ENCODE results near the gene ZNF211. TPM values are rescaled to one million over a fixed set of nuclear protein-coding genes. Genes with fewer than 3 reads are reported as not detected.

ZNF211 gene
- polyA plus RNA-seq, 1 donor (not counting 4 experiments of a cell fraction or from before 2014, with no cell fraction given): 15.5 TPM

DNA sequence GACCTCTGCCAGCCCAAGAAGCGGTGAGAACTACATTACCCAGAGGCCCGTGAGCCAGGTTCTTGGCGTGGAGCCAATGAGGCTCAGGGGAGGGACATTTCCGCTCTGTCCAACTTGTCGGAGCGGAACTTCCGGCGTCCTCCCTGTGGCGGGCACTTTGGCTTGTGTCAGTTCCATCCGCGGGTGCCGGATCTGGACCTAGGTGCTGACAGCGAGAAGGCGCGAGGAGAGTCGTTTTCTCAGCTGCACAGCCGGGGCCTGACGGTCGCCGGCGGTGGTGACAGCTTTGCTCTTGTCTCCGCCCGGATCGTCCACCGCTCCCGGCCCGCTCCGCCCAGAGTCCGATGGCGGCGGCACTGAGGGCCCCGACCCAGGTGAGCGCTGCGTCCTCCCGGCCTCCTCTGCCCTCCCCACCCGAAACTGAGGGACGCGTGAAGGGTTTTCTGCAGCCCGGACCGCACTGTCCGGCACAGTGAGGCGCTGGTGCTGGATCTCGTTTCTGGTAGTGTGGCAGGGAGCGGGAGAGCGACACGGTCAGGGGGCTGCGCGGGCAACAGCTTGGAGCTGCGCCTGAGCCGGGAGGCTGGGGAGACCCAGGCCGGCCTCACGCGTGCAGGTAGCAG lies 33.1 kb upstream of the ZNF211 start, which contains the start of gene ZNF530:
ZNF530 (plus strand) TSS at position 125 of the 623 bp plus-strand sequence. CDS start 4,461 bp downstream, outside the sequence.
- peak; percentile 95 for FAIRE-seq
- Histone ChIP-seq H3K4me3 (ENCODE audit: control insufficient read depth in 2 of 3, extremely low read depth in 1 of 3, insufficient read depth in 2 of 3, low read depth in 1 of 3, low read length in 3 of 3) (peak within 1 kb of the TSS; percentile 77 to 87 (median 85)), H3K4me2 (ENCODE audit: control insufficient read depth, extremely low read depth, insufficient read depth, low read depth, low read length) (peak within 1 kb of the TSS; percentile 93), H3K9ac (ENCODE audit: control insufficient read depth, extremely low read depth, insufficient read depth, low read length) (peak within 1 kb of the TSS; percentile 71), H3K4me1 (ENCODE audit: control insufficient read depth, extremely low read depth, insufficient read depth, low read length) (peaks cover 5% of the 10 kb centered on the region), H3K36me3 (ENCODE audit: control insufficient read depth in 2 of 2, extremely low read depth in 1 of 2, insufficient read depth in 2 of 2, low read length in 2 of 2) (peaks cover 0 to 3% of the 10 kb centered on the region in 2 experiments), H3K79me2 (ENCODE audit: control insufficient read depth, insufficient read depth, low read length) (peaks cover 15% of the 10 kb centered on the region), H4K20me1 (ENCODE audit: control insufficient read depth, extremely low read depth, insufficient read depth, low read length) (no peaks in the 10 kb centered on the region), H3K27me3 (ENCODE audit: control insufficient read depth, extremely low read depth, insufficient read depth, low read length) (no peaks in the 10 kb centered on the region), H3K27ac (ENCODE audit: control insufficient read depth, insufficient read depth, low read length) (peak within 1 kb of the TSS; percentile 16), H3K9me1 (ENCODE audit: control insufficient read depth, extremely low read depth, insufficient read depth, low read length) (no peaks in the 10 kb centered on the region), H3K9me3 (ENCODE audit: control insufficient read depth, low read depth, low read length) (no peaks in the 10 kb centered on the region), H2AFZ (ENCODE audit: control insufficient read depth, low read length) (peak within 1 kb of the TSS; percentile 97)
- TF ChIP-seq EZH2 (IDR thresholded peaks at IDR 0.05; ENCODE audit: low read length): no peak
- TF ChIP-seq, protein P1, sequence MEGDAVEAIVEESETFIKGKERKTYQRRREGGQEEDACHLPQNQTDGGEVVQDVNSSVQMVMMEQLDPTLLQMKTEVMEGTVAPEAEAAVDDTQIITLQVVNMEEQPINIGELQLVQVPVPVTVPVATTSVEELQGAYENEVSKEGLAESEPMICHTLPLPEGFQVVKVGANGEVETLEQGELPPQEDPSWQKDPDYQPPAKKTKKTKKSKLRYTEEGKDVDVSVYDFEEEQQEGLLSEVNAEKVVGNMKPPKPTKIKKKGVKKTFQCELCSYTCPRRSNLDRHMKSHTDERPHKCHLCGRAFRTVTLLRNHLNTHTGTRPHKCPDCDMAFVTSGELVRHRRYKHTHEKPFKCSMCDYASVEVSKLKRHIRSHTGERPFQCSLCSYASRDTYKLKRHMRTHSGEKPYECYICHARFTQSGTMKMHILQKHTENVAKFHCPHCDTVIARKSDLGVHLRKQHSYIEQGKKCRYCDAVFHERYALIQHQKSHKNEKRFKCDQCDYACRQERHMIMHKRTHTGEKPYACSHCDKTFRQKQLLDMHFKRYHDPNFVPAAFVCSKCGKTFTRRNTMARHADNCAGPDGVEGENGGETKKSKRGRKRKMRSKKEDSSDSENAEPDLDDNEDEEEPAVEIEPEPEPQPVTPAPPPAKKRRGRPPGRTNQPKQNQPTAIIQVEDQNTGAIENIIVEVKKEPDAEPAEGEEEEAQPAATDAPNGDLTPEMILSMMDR (optimal IDR thresholded peaks at IDR 0.05 in 1 of 3, IDR thresholded peaks at IDR 0.05 in 1 of 3, conservative IDR thresholded peaks at IDR 0.05 in 1 of 3; ENCODE audit: extremely low read depth in 1 of 3, insufficient read depth in 2 of 3, low read length in 3 of 3): no peak
- dilution Hi-C loops (cut with MboI; ENCODE audit: extremely low pct_ligation_motif_present, low sequenced_read_pairs): no loop called here
- peak; percentile 49 for DNase-seq (ENCODE audit: low read depth, low spot score)

DNA sequence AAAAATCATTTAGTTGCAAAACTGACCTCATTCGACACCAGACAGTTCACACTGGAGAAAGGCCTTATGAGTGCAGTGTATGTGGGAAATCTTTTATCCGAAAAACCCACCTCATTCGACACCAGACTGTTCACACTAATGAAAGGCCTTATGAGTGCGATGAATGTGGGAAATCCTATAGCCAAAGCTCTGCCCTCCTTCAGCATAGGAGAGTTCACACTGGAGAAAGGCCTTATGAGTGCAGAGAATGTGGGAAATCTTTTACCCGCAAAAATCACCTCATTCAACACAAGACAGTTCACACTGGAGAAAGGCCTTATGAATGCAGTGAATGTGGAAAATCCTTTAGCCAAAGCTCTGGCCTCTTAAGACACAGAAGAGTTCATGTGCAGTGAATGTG lies 26.0 kb upstream of the ZNF211 start:
- no peak for FAIRE-seq
- Histone ChIP-seq H3K9me1 (ENCODE audit: control insufficient read depth, extremely low read depth, insufficient read depth, low read length) (no peaks in the 10 kb centered on the region), H3K4me1 (ENCODE audit: control insufficient read depth, extremely low read depth, insufficient read depth, low read length) (no peaks in the 10 kb centered on the region), H3K79me2 (ENCODE audit: control insufficient read depth, insufficient read depth, low read length) (peaks cover 3% of the 10 kb centered on the region), H4K20me1 (ENCODE audit: control insufficient read depth, extremely low read depth, insufficient read depth, low read length) (no peaks in the 10 kb centered on the region), H3K27me3 (ENCODE audit: control insufficient read depth, extremely low read depth, insufficient read depth, low read length) (no peaks in the 10 kb centered on the region), H3K4me2 (ENCODE audit: control insufficient read depth, extremely low read depth, insufficient read depth, low read depth, low read length) (no peak overlapping the region), H2AFZ (ENCODE audit: control insufficient read depth, low read length) (no peak overlapping the region), H3K4me3 (ENCODE audit: control insufficient read depth in 2 of 3, extremely low read depth in 1 of 3, insufficient read depth in 2 of 3, low read depth in 1 of 3, low read length in 3 of 3) (no peak overlapping the region), H3K36me3 (ENCODE audit: control insufficient read depth in 2 of 2, extremely low read depth in 1 of 2, insufficient read depth in 2 of 2, low read length in 2 of 2) (peaks cover 10% of the 10 kb centered on the region in 2 experiments), H3K9ac (ENCODE audit: control insufficient read depth, extremely low read depth, insufficient read depth, low read length) (no peak overlapping the region), H3K27ac (ENCODE audit: control insufficient read depth, insufficient read depth, low read length) (no peak overlapping the region), H3K9me3 (ENCODE audit: control insufficient read depth, low read depth, low read length) (no peaks in the 10 kb centered on the region)
- dilution Hi-C loops (cut with MboI; ENCODE audit: extremely low pct_ligation_motif_present, low sequenced_read_pairs): no loop called here
- TF ChIP-seq, protein P1 (optimal IDR thresholded peaks at IDR 0.05 in 1 of 3, IDR thresholded peaks at IDR 0.05 in 1 of 3, conservative IDR thresholded peaks at IDR 0.05 in 1 of 3; ENCODE audit: extremely low read depth in 1 of 3, insufficient read depth in 2 of 3, low read length in 3 of 3): no peak
- no peak for TF ChIP-seq EZH2 (IDR thresholded peaks at IDR 0.05; ENCODE audit: low read length)
- DNase-seq (ENCODE audit: low read depth, low spot score): no peak
